AG10803 (cell line): ENCODE results near the gene AIMP1.
A peak's percentile ranks its signal among the peaks of the same experiment; 100 is the strongest.

ENCODE experiments used
- DNase-seq: peaks from one replicate; pipeline ENCODE4 v3.0.0; 2010; ENCODE audit warnings: low read depth
- H3K4me3 ChIP-seq: 2 replicates; pipeline ENCODE4 v1.5.1; 2011; ENCODE audit warnings: mild to moderate bottlenecking, low read length, control low read depth
- TF ChIP-seq, protein P1 (sequence below): conservative IDR thresholded peaks from 2 replicates; pipeline ENCODE4 v1.5.1; 2011; ENCODE audit warnings: mild to moderate bottlenecking, low read length, control low read depth, inconsistent platforms

Gene AIMP1

DNA sequence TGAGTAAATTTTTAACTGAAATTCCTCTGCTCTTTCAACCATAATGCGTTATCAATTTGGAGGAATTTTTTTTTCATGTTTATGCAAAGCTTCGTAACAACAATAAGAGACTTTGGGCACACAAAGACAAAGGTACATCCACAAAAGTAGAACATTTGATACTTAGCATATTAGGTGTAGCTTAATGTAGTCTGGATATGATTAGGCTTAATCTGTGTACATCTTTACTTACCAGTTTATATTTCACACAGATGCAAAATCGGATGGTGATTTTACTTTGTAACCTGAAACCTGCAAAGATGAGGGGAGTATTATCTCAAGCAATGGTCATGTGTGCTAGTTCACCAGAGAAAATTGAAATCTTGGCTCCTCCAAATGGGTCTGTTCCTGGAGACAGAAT is 20.3 kb downstream of the AIMP1 start:
- H3K4me3 ChIP-seq, result no peak overlapping the region
- TF ChIP-seq, protein P1, sequence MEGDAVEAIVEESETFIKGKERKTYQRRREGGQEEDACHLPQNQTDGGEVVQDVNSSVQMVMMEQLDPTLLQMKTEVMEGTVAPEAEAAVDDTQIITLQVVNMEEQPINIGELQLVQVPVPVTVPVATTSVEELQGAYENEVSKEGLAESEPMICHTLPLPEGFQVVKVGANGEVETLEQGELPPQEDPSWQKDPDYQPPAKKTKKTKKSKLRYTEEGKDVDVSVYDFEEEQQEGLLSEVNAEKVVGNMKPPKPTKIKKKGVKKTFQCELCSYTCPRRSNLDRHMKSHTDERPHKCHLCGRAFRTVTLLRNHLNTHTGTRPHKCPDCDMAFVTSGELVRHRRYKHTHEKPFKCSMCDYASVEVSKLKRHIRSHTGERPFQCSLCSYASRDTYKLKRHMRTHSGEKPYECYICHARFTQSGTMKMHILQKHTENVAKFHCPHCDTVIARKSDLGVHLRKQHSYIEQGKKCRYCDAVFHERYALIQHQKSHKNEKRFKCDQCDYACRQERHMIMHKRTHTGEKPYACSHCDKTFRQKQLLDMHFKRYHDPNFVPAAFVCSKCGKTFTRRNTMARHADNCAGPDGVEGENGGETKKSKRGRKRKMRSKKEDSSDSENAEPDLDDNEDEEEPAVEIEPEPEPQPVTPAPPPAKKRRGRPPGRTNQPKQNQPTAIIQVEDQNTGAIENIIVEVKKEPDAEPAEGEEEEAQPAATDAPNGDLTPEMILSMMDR, result no peak
- no peak for DNase-seq

DNA sequence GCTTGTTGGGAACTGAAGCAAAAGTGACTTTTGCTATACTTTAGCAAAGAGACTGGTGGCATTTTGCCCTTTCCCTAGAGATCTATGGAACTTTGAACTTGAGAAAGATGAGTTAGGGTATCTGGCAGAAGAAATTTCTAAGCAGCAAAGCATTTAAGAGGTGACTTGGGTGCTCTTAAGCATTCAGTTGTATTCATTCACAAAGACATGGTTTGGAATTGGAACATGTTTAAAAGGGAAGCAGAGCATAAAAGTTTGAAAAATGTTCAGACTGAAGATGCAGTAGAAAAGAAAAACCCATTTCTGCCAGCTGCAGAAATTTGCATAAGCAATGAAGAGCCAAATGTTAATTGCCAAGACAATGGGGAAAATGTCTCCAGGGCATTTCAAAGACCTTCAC is 21.6 kb downstream of the AIMP1 start:
- TF ChIP-seq, protein P1, result no peak
- no peak overlapping the region for H3K4me3 ChIP-seq
- no peak for DNase-seq

DNA sequence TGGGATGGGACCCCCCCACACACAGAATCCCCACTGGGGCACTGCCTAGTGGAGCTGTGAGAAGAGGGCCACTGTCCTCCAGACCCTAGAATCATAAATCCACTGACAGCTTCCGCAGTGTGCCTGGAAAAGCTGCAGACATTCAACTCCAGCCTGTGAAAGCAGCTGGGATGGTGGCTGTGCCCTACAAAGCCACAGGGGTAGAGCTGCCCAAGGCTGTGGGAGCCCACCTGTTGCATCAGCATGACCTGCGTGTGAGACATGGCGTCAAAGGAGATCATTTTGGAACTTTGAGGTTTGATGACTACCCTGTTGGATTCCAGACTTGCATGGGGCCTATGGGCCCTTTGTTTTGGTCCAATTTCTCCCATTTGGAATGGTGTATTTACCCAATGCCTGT is 22.3 kb downstream of the AIMP1 start:
- TF ChIP-seq, protein P1, result no peak
- DNase-seq, result no peak
- no peak overlapping the region for H3K4me3 ChIP-seq

DNA sequence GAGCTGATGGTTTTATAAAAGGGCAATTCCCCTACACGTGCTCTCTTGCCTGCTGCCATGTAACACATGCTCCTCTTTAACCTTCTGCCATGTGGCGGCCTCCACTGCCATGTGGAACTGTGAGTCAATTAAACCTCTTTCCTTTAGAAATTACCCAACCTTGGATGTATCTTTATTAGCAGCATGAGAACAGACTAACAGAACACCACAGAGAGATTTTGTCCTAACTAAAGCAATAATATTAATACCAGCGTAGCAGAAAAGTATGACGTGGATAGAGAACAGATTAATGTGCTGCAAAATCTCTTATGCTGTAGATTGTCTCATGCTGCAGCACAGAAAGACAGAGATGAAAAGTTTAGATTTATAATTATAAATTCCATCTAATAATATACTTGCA is 23.1 kb downstream of the AIMP1 start:
- DNase-seq, result no peak
- TF ChIP-seq, protein P1, result no peak
- no peak overlapping the region for H3K4me3 ChIP-seq

DNA sequence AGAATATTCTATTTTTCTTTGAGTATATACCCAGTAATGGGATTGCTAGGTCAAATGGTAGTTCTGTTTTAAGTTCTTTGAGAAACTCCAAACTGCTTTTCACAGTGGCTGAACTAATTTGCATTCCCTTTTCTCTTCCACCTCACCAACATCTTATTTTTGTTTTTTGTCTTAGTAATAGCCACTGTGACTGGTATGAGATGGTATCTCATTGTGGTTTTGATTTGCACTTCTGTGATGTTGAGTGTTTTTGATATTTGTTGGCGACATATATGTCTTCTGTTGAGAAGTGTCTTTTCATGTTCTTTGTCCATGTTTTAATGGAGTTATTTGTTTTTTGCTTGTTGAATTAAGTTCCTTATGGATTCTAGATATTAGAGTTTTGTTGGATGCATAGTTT is 24.4 kb downstream of the AIMP1 start:
- TF ChIP-seq, protein P1, result no peak
- no peak for DNase-seq

DNA sequence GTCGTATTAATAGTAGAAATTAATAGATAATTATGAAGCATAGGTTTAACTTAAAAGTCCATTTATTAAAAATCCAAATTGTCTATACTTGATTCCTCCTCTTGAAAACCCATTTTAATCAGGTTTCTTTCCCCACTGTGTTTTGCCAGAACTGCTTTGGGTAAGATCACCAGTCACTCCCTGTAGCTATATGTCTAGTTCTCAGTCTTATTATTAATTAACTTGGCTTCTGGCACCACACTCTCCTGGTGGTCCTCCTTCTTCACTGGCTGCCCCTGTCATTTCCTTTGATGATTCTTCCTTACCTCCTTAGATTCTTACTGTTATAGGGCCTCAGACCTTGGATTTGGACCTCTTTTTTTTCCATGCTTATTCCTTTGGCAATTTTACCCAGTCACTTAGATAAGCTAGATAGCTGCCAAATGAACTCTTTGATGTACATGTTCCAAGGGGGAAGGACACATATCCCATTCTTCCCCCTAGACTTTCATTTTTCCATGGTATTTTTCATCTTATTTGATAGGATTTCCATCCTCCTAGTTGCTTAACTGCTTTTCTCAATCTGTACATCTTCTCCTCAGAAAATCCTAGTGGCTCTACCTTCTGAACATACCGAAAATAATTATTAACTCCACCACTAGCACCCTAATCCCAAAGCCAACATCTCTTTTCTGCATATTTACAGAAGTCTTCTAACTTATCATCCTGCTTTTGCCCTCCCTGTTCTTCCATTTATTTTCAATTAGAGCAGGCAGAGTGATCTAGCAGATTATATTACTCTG is 27.7 kb downstream of the AIMP1 start:
- H3K4me3 ChIP-seq, result no peak overlapping the region
- TF ChIP-seq, protein P1, result no peak
- no peak for DNase-seq

More for the DNA sequence above, 24.4 kb downstream of the AIMP1 start:
- no peak overlapping the region for H3K4me3 ChIP-seq

DNA sequence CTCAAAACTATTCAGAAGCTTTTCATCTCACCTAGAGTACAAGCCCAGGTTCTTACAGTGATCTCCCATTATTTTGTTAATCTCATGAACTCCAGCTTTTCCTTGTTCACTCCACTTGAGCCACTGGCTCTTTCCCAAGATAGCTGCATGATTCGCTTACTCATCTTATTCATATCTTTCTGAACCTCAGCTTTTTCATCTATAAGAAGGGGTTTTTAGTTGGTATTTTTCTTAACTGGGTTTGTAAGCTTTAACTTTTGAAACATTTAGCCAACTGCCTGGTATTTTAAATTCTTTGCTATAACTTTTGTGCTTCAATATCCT is 28.3 kb downstream of the AIMP1 start:
- TF ChIP-seq, protein P1, result no peak
- no peak overlapping the region for H3K4me3 ChIP-seq
- peak; percentile 50 for DNase-seq
